Measurements from ENCODE around the gene MYO5A. TPM values are rescaled to one million over a fixed set of nuclear protein-coding genes. Genes with fewer than 3 reads are reported as not detected.

MYO5A gene
- total and polyA plus RNA-seq, 2 donors (not counting 1 experiment from before 2014, with no cell fraction given): 12.2 to 44.4 TPM

DNA sequence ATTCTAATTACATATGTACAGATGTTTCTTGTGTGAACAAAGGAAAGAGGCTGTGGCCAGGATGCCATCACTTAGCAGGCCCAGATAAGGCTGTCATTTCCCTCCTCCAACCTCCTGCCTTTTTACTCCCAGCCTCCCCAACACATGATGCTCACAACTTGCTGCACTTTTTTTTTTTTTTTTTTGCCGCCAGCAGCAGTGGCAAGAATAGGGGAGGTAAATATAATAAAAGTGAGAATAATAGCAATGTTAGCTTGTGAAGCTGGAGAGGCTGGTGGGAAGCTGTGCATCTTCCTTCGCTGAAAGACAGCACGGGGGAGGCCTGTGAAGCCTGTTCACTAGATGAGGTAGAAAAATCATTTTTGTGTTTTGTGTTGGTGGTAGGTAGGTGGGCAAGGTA lies 190.6 kb downstream of the MYO5A start:
- Histone ChIP-seq H3K27me3 (replicated peaks in 1 of 4; ENCODE audit: control extremely low read depth in 1 of 4, control insufficient read depth in 3 of 4, insufficient read depth in 4 of 4, low read length in 3 of 4) (no peaks in the 10 kb centered on the region), H3K36me3 (replicated peaks in 1 of 2; ENCODE audit: control extremely low read depth in 1 of 2, control insufficient read depth in 1 of 2, extremely low read depth in 1 of 2, insufficient read depth in 2 of 2, low read length in 1 of 2) (peaks cover 22 to 24% of the 10 kb centered on the region in 2 experiments), H3K4me1 (ENCODE audit: control insufficient read depth in 2 of 2, insufficient read depth in 2 of 2, low read length in 2 of 2) (no peaks in the 10 kb centered on the region), H3K27ac (ENCODE audit: low read length in 2 of 2) (no peak overlapping the region), H3K4me2 (replicated peaks; ENCODE audit: low read depth, low read length, poor library complexity, severe bottlenecking) (no peak overlapping the region), H3K9me3 (ENCODE audit: control extremely low read depth in 1 of 3, control insufficient read depth in 2 of 3, insufficient read depth in 1 of 3, low read length in 2 of 3) (no peaks in the 10 kb centered on the region), H2AFZ (ENCODE audit: insufficient read depth, low read depth, low read length, poor library complexity, severe bottlenecking) (no peak overlapping the region), H4K20me1 (ENCODE audit: control insufficient read depth, insufficient read depth, low read length, poor library complexity, severe bottlenecking) (no peaks in the 10 kb centered on the region), H3K9ac (ENCODE audit: low read length) (no peak overlapping the region), H3K79me2 (ENCODE audit: control insufficient read depth, insufficient read depth, low read length) (no peaks in the 10 kb centered on the region), H3K4me3 (ENCODE audit: control extremely low read depth in 1 of 5, extremely low read depth in 1 of 5, insufficient read depth in 1 of 5, low read depth in 2 of 5, low read length in 4 of 5) (no peak overlapping the region)
- H3K9me3 Mint-ChIP-seq (ENCODE audit: insufficient read depth): no peaks in the 10 kb centered on the region
- no peak overlapping the region for H3K27ac Mint-ChIP-seq
- CTCF ChIA-PET: interaction anchor here (1.7 to 2.1 kb wide), 3 partner anchors 58 to 396 kb away, joined by 3 to 28 read pairs (median 4); no protein-coding TSS in a partner anchor
- POLR2A ChIA-PET: no interaction called here
- TF ChIP-seq, protein P1, sequence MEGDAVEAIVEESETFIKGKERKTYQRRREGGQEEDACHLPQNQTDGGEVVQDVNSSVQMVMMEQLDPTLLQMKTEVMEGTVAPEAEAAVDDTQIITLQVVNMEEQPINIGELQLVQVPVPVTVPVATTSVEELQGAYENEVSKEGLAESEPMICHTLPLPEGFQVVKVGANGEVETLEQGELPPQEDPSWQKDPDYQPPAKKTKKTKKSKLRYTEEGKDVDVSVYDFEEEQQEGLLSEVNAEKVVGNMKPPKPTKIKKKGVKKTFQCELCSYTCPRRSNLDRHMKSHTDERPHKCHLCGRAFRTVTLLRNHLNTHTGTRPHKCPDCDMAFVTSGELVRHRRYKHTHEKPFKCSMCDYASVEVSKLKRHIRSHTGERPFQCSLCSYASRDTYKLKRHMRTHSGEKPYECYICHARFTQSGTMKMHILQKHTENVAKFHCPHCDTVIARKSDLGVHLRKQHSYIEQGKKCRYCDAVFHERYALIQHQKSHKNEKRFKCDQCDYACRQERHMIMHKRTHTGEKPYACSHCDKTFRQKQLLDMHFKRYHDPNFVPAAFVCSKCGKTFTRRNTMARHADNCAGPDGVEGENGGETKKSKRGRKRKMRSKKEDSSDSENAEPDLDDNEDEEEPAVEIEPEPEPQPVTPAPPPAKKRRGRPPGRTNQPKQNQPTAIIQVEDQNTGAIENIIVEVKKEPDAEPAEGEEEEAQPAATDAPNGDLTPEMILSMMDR (IDR thresholded peaks at IDR 0.05): no peak
- no peak for TF ChIP-seq EZH2 (IDR thresholded peaks at IDR 0.05; ENCODE audit: borderline replicate concordance, insufficient read depth, low read depth, low read length, poor library complexity, severe bottlenecking)
- no peaks in the 10 kb centered on the region for H3K4me1 Mint-ChIP-seq
- WGBS (ENCODE audit: insufficient coverage): 100% methylated on average over 1 of the region's 3 CpGs
- intact Hi-C loops (cut with micrococcal nuclease): loop anchor here (10.0 kb wide), 1 partner anchor 337 kb away; the partner anchor contains the start of gene ATOSA
- H3K4me3 Mint-ChIP-seq: no peak overlapping the region
- ATAC-seq (ENCODE audit: low read depth) (no peak), DNase-seq (no peak)
- no peaks in the 10 kb centered on the region for H3K27me3 Mint-ChIP-seq

DNA sequence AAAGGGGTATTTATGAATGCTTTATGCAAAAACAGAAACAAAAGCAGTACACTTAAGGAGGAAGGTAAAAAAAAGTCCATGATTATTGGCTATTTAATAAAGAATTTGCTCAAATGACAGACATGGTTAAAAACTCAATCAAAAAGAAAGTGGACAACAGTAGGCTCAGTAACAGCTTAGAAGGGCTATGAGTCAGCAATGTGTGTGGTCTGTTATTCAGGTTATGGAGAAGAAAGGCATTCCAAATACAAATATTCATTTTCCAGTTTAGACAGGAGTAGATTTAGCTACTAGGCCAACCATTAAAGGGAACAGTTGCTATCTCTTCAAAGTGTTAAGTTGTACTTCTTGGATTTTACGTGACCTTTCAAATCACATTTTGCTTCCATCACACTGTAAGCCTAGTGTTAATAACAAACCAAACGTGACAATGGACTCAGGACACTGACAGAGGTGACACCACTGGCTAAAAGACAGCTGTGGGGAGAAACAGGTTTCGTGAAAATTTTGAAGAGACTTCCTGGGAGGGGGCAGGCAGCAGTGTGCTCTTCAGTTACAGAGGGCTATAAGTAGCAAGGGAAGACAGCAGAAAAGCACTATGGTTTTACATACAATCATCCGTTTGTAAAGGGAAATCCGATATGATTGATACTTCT lies 191.4 kb downstream of the MYO5A start:
- TF ChIP-seq EZH2 (IDR thresholded peaks at IDR 0.05; ENCODE audit: borderline replicate concordance, insufficient read depth, low read depth, low read length, poor library complexity, severe bottlenecking): no peak
- TF ChIP-seq, protein P1 (IDR thresholded peaks at IDR 0.05): no peak
- Histone ChIP-seq H3K9ac (ENCODE audit: low read length) (no peak overlapping the region), H3K4me1 (ENCODE audit: control insufficient read depth in 2 of 2, insufficient read depth in 2 of 2, low read length in 2 of 2) (no peaks in the 10 kb centered on the region), H3K4me3 (ENCODE audit: control extremely low read depth in 1 of 5, extremely low read depth in 1 of 5, insufficient read depth in 1 of 5, low read depth in 2 of 5, low read length in 4 of 5) (no peak overlapping the region), H3K36me3 (replicated peaks in 1 of 2; ENCODE audit: control extremely low read depth in 1 of 2, control insufficient read depth in 1 of 2, extremely low read depth in 1 of 2, insufficient read depth in 2 of 2, low read length in 1 of 2) (peaks cover 20 to 22% of the 10 kb centered on the region in 2 experiments), H4K20me1 (ENCODE audit: control insufficient read depth, insufficient read depth, low read length, poor library complexity, severe bottlenecking) (no peaks in the 10 kb centered on the region), H3K27ac (ENCODE audit: low read length in 2 of 2) (no peak overlapping the region), H3K79me2 (ENCODE audit: control insufficient read depth, insufficient read depth, low read length) (no peaks in the 10 kb centered on the region), H2AFZ (ENCODE audit: insufficient read depth, low read depth, low read length, poor library complexity, severe bottlenecking) (no peak overlapping the region), H3K27me3 (replicated peaks in 1 of 4; ENCODE audit: control extremely low read depth in 1 of 4, control insufficient read depth in 3 of 4, insufficient read depth in 4 of 4, low read length in 3 of 4) (no peaks in the 10 kb centered on the region), H3K4me2 (replicated peaks; ENCODE audit: low read depth, low read length, poor library complexity, severe bottlenecking) (no peak overlapping the region), H3K9me3 (ENCODE audit: control extremely low read depth in 1 of 3, control insufficient read depth in 2 of 3, insufficient read depth in 1 of 3, low read length in 2 of 3) (no peaks in the 10 kb centered on the region)
- no peak for ATAC-seq (ENCODE audit: low read depth)
- POLR2A ChIA-PET: interaction anchor here (1.1 kb wide), 1 partner anchor 76 kb away, joined by 3 read pairs; no protein-coding TSS in a partner anchor
- CTCF ChIA-PET: interaction anchor here (1.3 to 2.1 kb wide), 6 partner anchors 58 to 397 kb away, joined by 3 to 28 read pairs (median 6); no protein-coding TSS in a partner anchor
- DNase-seq: no peak
- H3K27ac Mint-ChIP-seq: no peak overlapping the region
- intact Hi-C loops (cut with micrococcal nuclease): loop anchor here (10.0 kb wide), 1 partner anchor 337 kb away; the partner anchor contains the start of gene ATOSA
- H3K9me3 Mint-ChIP-seq (ENCODE audit: insufficient read depth): no peaks in the 10 kb centered on the region
- no CpG with 5 or more reads among the region's 5 CpGs for WGBS (ENCODE audit: insufficient coverage)
- no peak overlapping the region for H3K4me3 Mint-ChIP-seq
- H3K4me1 Mint-ChIP-seq: no peaks in the 10 kb centered on the region
- no peaks in the 10 kb centered on the region for H3K27me3 Mint-ChIP-seq

Measured in B cell (primary cell).